PC-3 (cell line): ENCODE data around the gene DOCK1. TPM values are rescaled to one million over a fixed set of nuclear protein-coding genes. Genes with fewer than 3 reads are reported as not detected.

Experiments used
- ATAC-seq: fragments of 200-7000 bp; cut with Tn5 transposase; 2 replicates; pipeline ENCODE4 v1.9.1; 2020; ENCODE audit warnings: mild to moderate bottlenecking, moderate library complexity
- BruUV-seq: library from RNA; stranded (reverse); fragments of 400-500 nt; replicated peaks from 2 replicates; lab custom pipeline; 2021; lab: Mats Ljungman, UMichigan
- CTCF ChIA-PET: fragments of 300-600 bp; sonication (Branson Sonifier 250); formaldehyde crosslinking; loops from one replicate; lab custom pipeline; 2022; ENCODE audit warnings: antibody characterized with exemption; lab: Charles Lee
- POLR2A ChIA-PET: fragments of 300-600 bp; sonication (Branson Sonifier 250); formaldehyde crosslinking; loops from one replicate; lab custom pipeline; 2022; ENCODE audit warnings: antibody characterized with exemption; ENCODE audit not compliant: unreplicated experiment; lab: Charles Lee
- DNase-seq: peaks from one replicate; pipeline ENCODE4 v3.0.0-alpha.2; 2015
- H2AFZ ChIP-seq: fragments of 300-600 bp; sonication (generic); 2 replicates; pipeline ENCODE4 v1.6.0; 2016; ENCODE audit warnings: antibody characterized with exemption, low read length
- H3F3A ChIP-seq: fragments of 300-600 bp; sonication (generic); one replicate; pipeline ENCODE4 v1.6.0; 2017; ENCODE audit warnings: antibody characterized with exemption, low read length, control low read depth, mild to moderate bottlenecking; ENCODE audit not compliant: unreplicated experiment
- H3K27ac ChIP-seq: fragments of 300-600 bp; sonication (generic); 2 replicates; pipeline ENCODE4 v1.5.1; 2016; ENCODE audit warnings: mild to moderate bottlenecking, low read length
- H3K27me3 ChIP-seq: fragments of 300-600 bp; sonication (generic); 2 replicates; pipeline ENCODE4 v1.6.1; 2016; ENCODE audit warnings: low read length, mixed read lengths
- H3K36me3 ChIP-seq: fragments of 300-600 bp; sonication (generic); 2 replicates; pipeline ENCODE4 v1.6.1; 2016; ENCODE audit warnings: low read depth, mixed run types, low read length, mixed read lengths
- H3K4me1 ChIP-seq: fragments of 300-600 bp; sonication (generic); 2 replicates; pipeline ENCODE4 v1.5.1; 2016; ENCODE audit warnings: low read length; ENCODE audit not compliant: insufficient read depth
- H3K4me2 ChIP-seq: fragments of 300-600 bp; sonication (generic); 2 replicates; pipeline ENCODE4 v1.6.0; 2016; ENCODE audit warnings: low read length
- H3K4me3 ChIP-seq: fragments of 300-600 bp; sonication (generic); 2 replicates; pipeline ENCODE4 v1.5.1; 2016; ENCODE audit warnings: mild to moderate bottlenecking, low read length, mixed read lengths
- H3K79me2 ChIP-seq: fragments of 300-600 bp; sonication (generic); 2 replicates; pipeline ENCODE4 v1.6.1; 2017; ENCODE audit warnings: low read length, mixed read lengths
- H3K9ac ChIP-seq: fragments of 300-600 bp; sonication (generic); 2 replicates; pipeline ENCODE4 v1.6.0; 2016; ENCODE audit warnings: mild to moderate bottlenecking, low read length
- H3K9me2 ChIP-seq: fragments of 300-600 bp; sonication (generic); replicated peaks from 2 replicates; pipeline ENCODE4 v1.6.1; 2016; ENCODE audit warnings: mixed run types, low read length, mixed read lengths
- H3K9me3 ChIP-seq: fragments of 300-600 bp; sonication (generic); 2 replicates; pipeline ENCODE4 v1.6.1; 2016; ENCODE audit warnings: low read length, mixed read lengths
- H4K20me1 ChIP-seq: fragments of 300-600 bp; sonication (generic); 2 replicates; pipeline ENCODE4 v1.6.1; 2016; ENCODE audit warnings: low read length, mixed read lengths
- EZH2 ChIP-seq: fragments of 300-600 bp; sonication (generic); IDR thresholded peaks from one replicate; pipeline ENCODE4 v1.6.1; 2017; ENCODE audit warnings: antibody characterized with exemption, mild to moderate bottlenecking, low read length; ENCODE audit not compliant: unreplicated experiment
- EZH2phosphoT487 ChIP-seq: fragments of 300-600 bp; sonication (generic); IDR thresholded peaks from 2 replicates; pipeline ENCODE4 v1.6.1; 2018; ENCODE audit warnings: mild to moderate bottlenecking, antibody characterized with exemption, low read length, borderline replicate concordance
- intact Hi-C: fragments of 100-400 bp; cut with micrococcal nuclease; formaldehyde crosslinking; loops from 2 replicates; pipeline ENCODE4 v1.9.0; 2023
- total RNA-seq: library from RNA; depleted of rRNA; stranded (reverse); fragments of >200 nt; gene quantifications from 2 replicates; pipeline ENCODE4 v1.2.3, GENCODE V29; 2014
- TF ChIP-seq, protein P1 (sequence below): fragments of 300-600 bp; sonication (generic); conservative IDR thresholded peaks from 2 replicates; pipeline ENCODE4 v1.5.1; 2017; ENCODE audit warnings: antibody characterized with exemption, low read depth, mild to moderate bottlenecking, low read length

Gene DOCK1
- total RNA-seq, 1 experiment from 2014 or later: 34.3 TPM

DNA sequence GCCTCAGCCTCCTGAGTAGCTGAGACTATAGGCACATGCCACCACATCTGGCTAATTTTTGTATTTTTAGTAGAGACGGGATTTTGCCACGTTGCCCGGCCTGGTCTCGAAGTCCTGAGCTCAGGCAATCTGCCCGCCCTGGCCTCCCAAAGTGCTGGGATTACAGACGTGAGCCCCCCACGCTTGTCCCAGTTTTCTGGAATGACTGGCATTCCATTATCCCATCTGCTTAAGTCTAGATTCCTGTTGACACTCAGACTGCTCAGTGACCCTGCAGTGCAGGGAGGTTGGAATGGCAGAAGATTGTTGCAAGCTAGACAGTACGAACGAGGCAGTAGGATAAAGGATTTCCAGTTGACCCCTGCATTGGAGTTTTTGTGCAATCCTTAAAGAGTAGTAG is 508.8 kb downstream of the DOCK1 start:
- H2AFZ ChIP-seq: no peak overlapping the region
- no peaks in the 10 kb centered on the region for H4K20me1 ChIP-seq
- no peak overlapping the region for H3K27ac ChIP-seq
- DNase-seq (no peak), ATAC-seq (no peak)
- intact Hi-C loops: no loop called here
- no TSS peak for BruUV-seq
- H3K4me2 ChIP-seq: no peak overlapping the region
- H3K4me3 ChIP-seq: no peak overlapping the region
- TF ChIP-seq EZH2 (no peak), EZH2phosphoT487 (no peak)
- TF ChIP-seq, protein P1, sequence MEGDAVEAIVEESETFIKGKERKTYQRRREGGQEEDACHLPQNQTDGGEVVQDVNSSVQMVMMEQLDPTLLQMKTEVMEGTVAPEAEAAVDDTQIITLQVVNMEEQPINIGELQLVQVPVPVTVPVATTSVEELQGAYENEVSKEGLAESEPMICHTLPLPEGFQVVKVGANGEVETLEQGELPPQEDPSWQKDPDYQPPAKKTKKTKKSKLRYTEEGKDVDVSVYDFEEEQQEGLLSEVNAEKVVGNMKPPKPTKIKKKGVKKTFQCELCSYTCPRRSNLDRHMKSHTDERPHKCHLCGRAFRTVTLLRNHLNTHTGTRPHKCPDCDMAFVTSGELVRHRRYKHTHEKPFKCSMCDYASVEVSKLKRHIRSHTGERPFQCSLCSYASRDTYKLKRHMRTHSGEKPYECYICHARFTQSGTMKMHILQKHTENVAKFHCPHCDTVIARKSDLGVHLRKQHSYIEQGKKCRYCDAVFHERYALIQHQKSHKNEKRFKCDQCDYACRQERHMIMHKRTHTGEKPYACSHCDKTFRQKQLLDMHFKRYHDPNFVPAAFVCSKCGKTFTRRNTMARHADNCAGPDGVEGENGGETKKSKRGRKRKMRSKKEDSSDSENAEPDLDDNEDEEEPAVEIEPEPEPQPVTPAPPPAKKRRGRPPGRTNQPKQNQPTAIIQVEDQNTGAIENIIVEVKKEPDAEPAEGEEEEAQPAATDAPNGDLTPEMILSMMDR: no peak
- no peaks in the 10 kb centered on the region for H3K9me2 ChIP-seq
- H3K36me3 ChIP-seq: no peaks in the 10 kb centered on the region
- CTCF ChIA-PET: no interaction called here
- no peaks in the 10 kb centered on the region for H3K9me3 ChIP-seq
- H3K79me2 ChIP-seq: no peaks in the 10 kb centered on the region
- H3F3A ChIP-seq: no peaks in the 10 kb centered on the region
- no peaks in the 10 kb centered on the region for H3K4me1 ChIP-seq
- no peak overlapping the region for H3K9ac ChIP-seq
- no peaks in the 10 kb centered on the region for H3K27me3 ChIP-seq
- POLR2A ChIA-PET: no interaction called here

GRCh38 chr10:127415116-127415515 is 509.9 kb downstream of the DOCK1 start:
- H3K4me2 ChIP-seq: no peak overlapping the region
- no peaks in the 10 kb centered on the region for H3K4me1 ChIP-seq
- no peaks in the 10 kb centered on the region for H3K36me3 ChIP-seq
- no TSS peak for BruUV-seq
- POLR2A ChIA-PET: no interaction called here
- H3K79me2 ChIP-seq: no peaks in the 10 kb centered on the region
- TF ChIP-seq, protein P1: no peak
- no peak for TF ChIP-seq EZH2phosphoT487
- no peak for TF ChIP-seq EZH2
- DNase-seq (no peak), ATAC-seq (no peak)
- H3K9me2 ChIP-seq: no peaks in the 10 kb centered on the region
- no peaks in the 10 kb centered on the region for H4K20me1 ChIP-seq
- no peaks in the 10 kb centered on the region for H3K9me3 ChIP-seq
- intact Hi-C loops: no loop called here
- H3K27me3 ChIP-seq: no peaks in the 10 kb centered on the region
- CTCF ChIA-PET: no interaction called here
- H3K9ac ChIP-seq: no peak overlapping the region
- no peak overlapping the region for H2AFZ ChIP-seq
- no peak overlapping the region for H3K4me3 ChIP-seq
- H3K27ac ChIP-seq: no peak overlapping the region
- H3F3A ChIP-seq: no peaks in the 10 kb centered on the region

GRCh38 chr10:127415901-127416581 is 510.8 kb downstream of the DOCK1 start:
- Histone ChIP-seq H3F3A (no peaks in the 10 kb centered on the region), H4K20me1 (no peaks in the 10 kb centered on the region), H3K4me2 (no peak overlapping the region), H3K79me2 (no peaks in the 10 kb centered on the region), H3K9me2 (no peaks in the 10 kb centered on the region), H3K9ac (no peak overlapping the region), H3K27ac (no peak overlapping the region), H3K4me3 (no peak overlapping the region), H3K36me3 (no peaks in the 10 kb centered on the region), H3K27me3 (no peaks in the 10 kb centered on the region), H2AFZ (no peak overlapping the region), H3K9me3 (no peaks in the 10 kb centered on the region), H3K4me1 (no peaks in the 10 kb centered on the region)
- TF ChIP-seq, protein P1: no peak
- TF ChIP-seq EZH2phosphoT487 (no peak), EZH2 (no peak)
- no TSS peak for BruUV-seq
- CTCF ChIA-PET: no interaction called here
- POLR2A ChIA-PET: no interaction called here
- no peak for ATAC-seq
- intact Hi-C loops: no loop called here
- DNase-seq: no peak
